ENCODE measurements around the gene XPNPEP3.

DNA sequence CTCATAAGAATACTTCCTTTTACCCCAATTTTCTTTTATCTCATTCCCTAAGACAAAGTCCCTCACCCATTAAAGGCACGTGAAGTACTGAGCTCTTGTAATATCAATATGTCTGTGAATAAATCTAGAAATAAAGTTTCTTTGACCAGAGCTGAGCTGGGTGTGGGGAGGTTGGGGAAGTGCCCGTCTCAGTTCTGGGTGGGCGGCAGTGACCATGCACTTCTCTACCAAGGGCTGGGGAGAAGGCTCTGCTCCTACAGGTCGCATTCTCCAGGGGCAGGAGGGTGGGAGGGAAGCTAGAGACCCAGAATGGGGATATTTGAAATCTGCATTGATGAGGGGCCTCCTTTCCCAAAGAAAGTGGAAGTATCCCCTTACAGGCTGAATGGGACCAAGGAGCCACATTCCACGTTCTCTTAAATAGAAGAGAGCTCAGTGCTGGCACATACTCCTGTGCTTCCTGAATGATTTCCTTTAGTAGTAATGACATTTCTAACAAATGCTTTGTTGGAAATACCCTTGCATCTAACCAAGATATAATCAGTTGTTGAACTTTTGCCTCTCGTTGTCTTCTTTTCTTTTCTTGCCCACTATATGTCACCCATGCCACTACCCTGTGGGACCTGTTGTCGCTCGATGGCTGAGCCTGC is 110.3 kb downstream of the XPNPEP3 start:
- TF ChIP-seq, protein P1, sequence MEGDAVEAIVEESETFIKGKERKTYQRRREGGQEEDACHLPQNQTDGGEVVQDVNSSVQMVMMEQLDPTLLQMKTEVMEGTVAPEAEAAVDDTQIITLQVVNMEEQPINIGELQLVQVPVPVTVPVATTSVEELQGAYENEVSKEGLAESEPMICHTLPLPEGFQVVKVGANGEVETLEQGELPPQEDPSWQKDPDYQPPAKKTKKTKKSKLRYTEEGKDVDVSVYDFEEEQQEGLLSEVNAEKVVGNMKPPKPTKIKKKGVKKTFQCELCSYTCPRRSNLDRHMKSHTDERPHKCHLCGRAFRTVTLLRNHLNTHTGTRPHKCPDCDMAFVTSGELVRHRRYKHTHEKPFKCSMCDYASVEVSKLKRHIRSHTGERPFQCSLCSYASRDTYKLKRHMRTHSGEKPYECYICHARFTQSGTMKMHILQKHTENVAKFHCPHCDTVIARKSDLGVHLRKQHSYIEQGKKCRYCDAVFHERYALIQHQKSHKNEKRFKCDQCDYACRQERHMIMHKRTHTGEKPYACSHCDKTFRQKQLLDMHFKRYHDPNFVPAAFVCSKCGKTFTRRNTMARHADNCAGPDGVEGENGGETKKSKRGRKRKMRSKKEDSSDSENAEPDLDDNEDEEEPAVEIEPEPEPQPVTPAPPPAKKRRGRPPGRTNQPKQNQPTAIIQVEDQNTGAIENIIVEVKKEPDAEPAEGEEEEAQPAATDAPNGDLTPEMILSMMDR (IDR thresholded peaks at IDR 0.05): no peak
- TF ChIP-seq POLR2AphosphoS5 (IDR thresholded peaks at IDR 0.05; ENCODE audit: low read depth, low read length) (no peak), RCOR1 (IDR thresholded peaks at IDR 0.05; ENCODE audit: low read length) (no peak), GABPA (IDR thresholded peaks at IDR 0.05; ENCODE audit: low read depth) (no peak), NRF1 (IDR thresholded peaks at IDR 0.05; ENCODE audit: low read depth, low read length) (no peak), TAF1 (IDR thresholded peaks at IDR 0.05; ENCODE audit: borderline replicate concordance, low read depth, low read length) (no peak), EP300 (IDR thresholded peaks at IDR 0.05; ENCODE audit: borderline replicate concordance in 1 of 2, low read depth in 1 of 2, low read length in 1 of 2) (no peak), MXI1 (IDR thresholded peaks at IDR 0.05; ENCODE audit: low read depth, low read length) (no peak)
- TF ChIP-seq, protein P2, sequence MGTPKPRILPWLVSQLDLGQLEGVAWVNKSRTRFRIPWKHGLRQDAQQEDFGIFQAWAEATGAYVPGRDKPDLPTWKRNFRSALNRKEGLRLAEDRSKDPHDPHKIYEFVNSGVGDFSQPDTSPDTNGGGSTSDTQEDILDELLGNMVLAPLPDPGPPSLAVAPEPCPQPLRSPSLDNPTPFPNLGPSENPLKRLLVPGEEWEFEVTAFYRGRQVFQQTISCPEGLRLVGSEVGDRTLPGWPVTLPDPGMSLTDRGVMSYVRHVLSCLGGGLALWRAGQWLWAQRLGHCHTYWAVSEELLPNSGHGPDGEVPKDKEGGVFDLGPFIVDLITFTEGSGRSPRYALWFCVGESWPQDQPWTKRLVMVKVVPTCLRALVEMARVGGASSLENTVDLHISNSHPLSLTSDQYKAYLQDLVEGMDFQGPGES (IDR thresholded peaks at IDR 0.05; ENCODE audit: low read depth, low read length): no peak
- TF ChIP-seq, protein P3, sequence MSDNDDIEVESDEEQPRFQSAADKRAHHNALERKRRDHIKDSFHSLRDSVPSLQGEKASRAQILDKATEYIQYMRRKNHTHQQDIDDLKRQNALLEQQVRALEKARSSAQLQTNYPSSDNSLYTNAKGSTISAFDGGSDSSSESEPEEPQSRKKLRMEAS (IDR thresholded peaks at IDR 0.05; ENCODE audit: low read depth): no peak

Data from SK-N-SH (cell line).